Parathyroid adenoma (tissue), 2 donors: Measurements from ENCODE around the gene KCNE2.
"Not testable (repeated sequence)": the region's sequence is repeated elsewhere in the genome, so short reads cannot be mapped to it uniquely, and the experiment has no call there.

Source experiments
- H2AFZ ChIP-seq: fragments of 300-600 bp; sonication (generic); one replicate; pipeline ENCODE4 v1.7.0; 2017; ENCODE audit warnings: antibody characterized with exemption, mild to moderate bottlenecking
- H3K27ac ChIP-seq: fragments of 300-600 bp; sonication (generic); one replicate; pipeline ENCODE4 v1.7.0; 2017
- H3K27me3 ChIP-seq: fragments of 300-600 bp; sonication (generic); one replicate; pipeline ENCODE4 v1.7.0; 2017; ENCODE audit warnings: low read length; ENCODE audit not compliant: control insufficient read depth, insufficient read depth
- H3K36me3 ChIP-seq: fragments of 300-600 bp; sonication (generic); one replicate; pipeline ENCODE4 v1.7.0; 2017; ENCODE audit warnings: low read length; ENCODE audit not compliant: control insufficient read depth, insufficient read depth
- H3K4me1 ChIP-seq: fragments of 300-600 bp; sonication (generic); one replicate; pipeline ENCODE4 v1.7.0; 2017; ENCODE audit warnings: control low read depth
- H3K4me2 ChIP-seq: fragments of 300-600 bp; sonication (generic); one replicate; pipeline ENCODE4 v1.7.0; 2017; ENCODE audit warnings: low read length
- H3K4me3 ChIP-seq: fragments of 300-600 bp; sonication (generic); one replicate; pipeline ENCODE4 v1.7.0; 2017; ENCODE audit warnings: low read depth, low read length
- H3K79me2 ChIP-seq: fragments of 300-600 bp; sonication (generic); one replicate; pipeline ENCODE4 v1.7.0; 2017; ENCODE audit warnings: control low read depth
- H3K9ac ChIP-seq: fragments of 300-600 bp; sonication (generic); one replicate; pipeline ENCODE4 v1.7.0; 2017; ENCODE audit warnings: mild to moderate bottlenecking
- H3K9me3 ChIP-seq: fragments of 300-600 bp; sonication (generic); one replicate; pipeline ENCODE4 v1.7.0; 2017; ENCODE audit warnings: low read length; ENCODE audit not compliant: control insufficient read depth
- donor health status: primary hyperparathyroidism.

The KCNE2 gene

GRCh38 chr21:34406676-34407075, 42.9 kb downstream of the KCNE2 start:
- not testable (repeated sequence) for H3K27me3 ChIP-seq, H3K27ac ChIP-seq, H2AFZ ChIP-seq, H3K4me2 ChIP-seq, H3K36me3 ChIP-seq, H3K79me2 ChIP-seq, H3K9me3 ChIP-seq, H3K4me1 ChIP-seq, H3K4me3 ChIP-seq, H3K9ac ChIP-seq

GRCh38 chr21:34407294-34407693, 43.5 kb downstream of the KCNE2 start:
- H3K9me3 ChIP-seq, H3K9ac ChIP-seq, H3K79me2 ChIP-seq, H3K4me2 ChIP-seq, H2AFZ ChIP-seq, H3K36me3 ChIP-seq, H3K27ac ChIP-seq, H3K4me1 ChIP-seq, H3K4me3 ChIP-seq, H3K27me3 ChIP-seq: not testable (repeated sequence)

DNA sequence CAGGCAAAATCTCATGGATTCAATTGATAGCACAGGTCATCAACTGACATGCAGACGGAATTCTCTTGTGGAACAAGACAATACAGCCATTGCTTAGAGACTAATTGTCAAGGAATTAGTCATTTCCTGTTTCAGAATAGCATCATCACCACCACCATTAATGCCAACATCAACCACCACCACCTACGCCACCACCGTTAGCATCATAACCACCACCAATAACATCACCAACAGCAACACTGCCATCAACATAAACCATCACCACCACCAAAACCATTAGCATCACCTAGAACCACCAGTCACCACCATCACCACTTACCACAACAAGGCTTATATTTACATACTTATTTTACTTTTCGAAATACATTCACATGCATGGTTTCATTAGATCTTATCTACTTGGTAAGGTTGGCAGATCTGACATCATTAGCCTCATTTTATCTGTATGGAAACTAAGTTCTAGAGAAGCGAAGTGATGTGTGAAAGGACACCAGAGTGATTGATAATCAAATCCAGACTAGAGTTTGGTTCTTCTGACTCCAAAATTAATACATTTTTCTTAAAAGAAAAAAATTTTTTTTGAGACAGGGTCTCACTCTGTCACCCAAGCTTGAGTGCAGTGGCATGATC, 53.8 kb downstream of the KCNE2 start:
- not testable (repeated sequence) for H3K4me3 ChIP-seq, H3K27ac ChIP-seq, H2AFZ ChIP-seq, H3K9ac ChIP-seq, H3K79me2 ChIP-seq, H3K27me3 ChIP-seq, H3K4me1 ChIP-seq, H3K9me3 ChIP-seq, H3K4me2 ChIP-seq, H3K36me3 ChIP-seq
